ENCODE data around the gene MCL1.
"Not testable (repeated sequence)": the region's sequence is repeated elsewhere in the genome, so short reads cannot be mapped to it uniquely, and the experiment has no call there.

MCL1 gene

GRCh38 chr1:150576794-150577556 lies 2.4 kb downstream of the MCL1 start:
- peaks cover 43% of the 10 kb centered on the region for H3K4me1 ChIP-seq (ENCODE audit: control insufficient read depth, insufficient read depth, low read length)
- peak overlapping the region; percentile 100 for H3K27ac ChIP-seq (ENCODE audit: low read depth, low read length)
- H3K36me3 ChIP-seq (ENCODE audit: control insufficient read depth, insufficient read depth, low read length) = peaks cover 64% of the 10 kb centered on the region
- no peaks in the 10 kb centered on the region for H3K27me3 ChIP-seq (ENCODE audit: control insufficient read depth, insufficient read depth, low read length)
- peak overlapping the region; percentile 98 for H3K9ac ChIP-seq (ENCODE audit: low read depth, low read length)
- no peaks in the 10 kb centered on the region for H3K9me3 ChIP-seq (ENCODE audit: control insufficient read depth, insufficient read depth, low read length)
- peak overlapping the region; percentile 89 for H3K4me3 ChIP-seq (ENCODE audit: low read depth, low read length)

- H3K4me1 ChIP-seq (ENCODE audit: control insufficient read depth, insufficient read depth, low read length) = peaks cover 43% of the 10 kb centered on the region
- H3K36me3 ChIP-seq (ENCODE audit: control insufficient read depth, insufficient read depth, low read length) = peaks cover 65% of the 10 kb centered on the region
- peak overlapping the region; percentile 98 for H3K9ac ChIP-seq (ENCODE audit: low read depth, low read length)
- peak overlapping the region; percentile 2 for H3K27ac ChIP-seq (ENCODE audit: low read depth, low read length)
- H3K9me3 ChIP-seq (ENCODE audit: control insufficient read depth, insufficient read depth, low read length) = no peaks in the 10 kb centered on the region
- H3K27me3 ChIP-seq (ENCODE audit: control insufficient read depth, insufficient read depth, low read length) = no peaks in the 10 kb centered on the region
- H3K4me3 ChIP-seq (ENCODE audit: low read depth, low read length) = peak overlapping the region; percentile 89
Measured at GRCh38 chr1:150576367-150576711, 3.1 kb downstream of the MCL1 start.

GRCh38 chr1:150575518-150576366 lies 3.7 kb downstream of the MCL1 start:
- Histone ChIP-seq H3K4me3 (ENCODE audit: low read depth, low read length) (peak overlapping the region; percentile 89), H3K27ac (ENCODE audit: low read depth, low read length) (peak overlapping the region; percentile 45), H3K9me3 (ENCODE audit: control insufficient read depth, insufficient read depth, low read length) (no peaks in the 10 kb centered on the region), H3K4me1 (ENCODE audit: control insufficient read depth, insufficient read depth, low read length) (peaks cover 43% of the 10 kb centered on the region), H3K9ac (ENCODE audit: low read depth, low read length) (peak overlapping the region; percentile 98), H3K36me3 (ENCODE audit: control insufficient read depth, insufficient read depth, low read length) (peaks cover 69% of the 10 kb centered on the region), H3K27me3 (ENCODE audit: control insufficient read depth, insufficient read depth, low read length) (no peaks in the 10 kb centered on the region)

GRCh38 chr1:150575072-150575489 lies 4.3 kb downstream of the MCL1 start:
- Histone ChIP-seq H3K27me3 (ENCODE audit: control insufficient read depth, insufficient read depth, low read length) (no peaks in the 10 kb centered on the region), H3K4me3 (ENCODE audit: low read depth, low read length) (peak overlapping the region; percentile 89), H3K9me3 (ENCODE audit: control insufficient read depth, insufficient read depth, low read length) (no peaks in the 10 kb centered on the region), H3K36me3 (ENCODE audit: control insufficient read depth, insufficient read depth, low read length) (peaks cover 73% of the 10 kb centered on the region), H3K9ac (ENCODE audit: low read depth, low read length) (no peak overlapping the region), H3K27ac (ENCODE audit: low read depth, low read length) (peak overlapping the region; percentile 54), H3K4me1 (ENCODE audit: control insufficient read depth, insufficient read depth, low read length) (peaks cover 42% of the 10 kb centered on the region)

GRCh38 chr1:150574260-150575071 lies 4.9 kb downstream of the MCL1 start:
- H3K27me3 ChIP-seq (ENCODE audit: control insufficient read depth, insufficient read depth, low read length) = no peaks in the 10 kb centered on the region
- H3K9ac ChIP-seq (ENCODE audit: low read depth, low read length) = no peak overlapping the region
- H3K4me1 ChIP-seq (ENCODE audit: control insufficient read depth, insufficient read depth, low read length) = peaks cover 45% of the 10 kb centered on the region
- peak overlapping the region; percentile 89 for H3K4me3 ChIP-seq (ENCODE audit: low read depth, low read length)
- no peaks in the 10 kb centered on the region for H3K9me3 ChIP-seq (ENCODE audit: control insufficient read depth, insufficient read depth, low read length)
- H3K36me3 ChIP-seq (ENCODE audit: control insufficient read depth, insufficient read depth, low read length) = peaks cover 77% of the 10 kb centered on the region
- peak overlapping the region; percentile 54 for H3K27ac ChIP-seq (ENCODE audit: low read depth, low read length)

- not testable (repeated sequence) for H3K9ac ChIP-seq (ENCODE audit: low read depth, low read length); H3K9me3 ChIP-seq (ENCODE audit: control insufficient read depth, insufficient read depth, low read length); H3K4me3 ChIP-seq (ENCODE audit: low read depth, low read length); H3K27me3 ChIP-seq (ENCODE audit: control insufficient read depth, insufficient read depth, low read length)
- peaks cover 53% of the 10 kb centered on the region for H3K4me1 ChIP-seq (ENCODE audit: control insufficient read depth, insufficient read depth, low read length)
- H3K36me3 ChIP-seq (ENCODE audit: control insufficient read depth, insufficient read depth, low read length) = peaks cover 74% of the 10 kb centered on the region
- H3K27ac ChIP-seq (ENCODE audit: low read depth, low read length) = peak overlapping the region; percentile 38
Measured at GRCh38 chr1:150573648-150574071, 5.8 kb downstream of the MCL1 start.

GRCh38 chr1:150572918-150573647 lies 6.3 kb downstream of the MCL1 start:
- H3K9ac ChIP-seq (ENCODE audit: low read depth, low read length) = no peak overlapping the region
- no peaks in the 10 kb centered on the region for H3K27me3 ChIP-seq (ENCODE audit: control insufficient read depth, insufficient read depth, low read length)
- peaks cover 57% of the 10 kb centered on the region for H3K4me1 ChIP-seq (ENCODE audit: control insufficient read depth, insufficient read depth, low read length)
- peaks cover 68% of the 10 kb centered on the region for H3K36me3 ChIP-seq (ENCODE audit: control insufficient read depth, insufficient read depth, low read length)
- peak overlapping the region; percentile 38 for H3K27ac ChIP-seq (ENCODE audit: low read depth, low read length)
- H3K4me3 ChIP-seq (ENCODE audit: low read depth, low read length) = no peak overlapping the region
- H3K9me3 ChIP-seq (ENCODE audit: control insufficient read depth, insufficient read depth, low read length) = no peaks in the 10 kb centered on the region

GRCh38 chr1:150568594-150568966 lies 10.8 kb downstream of the MCL1 start:
- Histone ChIP-seq H3K4me1 (ENCODE audit: control insufficient read depth, insufficient read depth, low read length) (peaks cover 56% of the 10 kb centered on the region), H3K36me3 (ENCODE audit: control insufficient read depth, insufficient read depth, low read length) (peaks cover 25% of the 10 kb centered on the region), H3K27me3 (ENCODE audit: control insufficient read depth, insufficient read depth, low read length) (no peaks in the 10 kb centered on the region), H3K9ac (ENCODE audit: low read depth, low read length) (peak overlapping the region; percentile 76), H3K27ac (ENCODE audit: low read depth, low read length) (peak overlapping the region; percentile 98), H3K9me3 (ENCODE audit: control insufficient read depth, insufficient read depth, low read length) (no peaks in the 10 kb centered on the region), H3K4me3 (ENCODE audit: low read depth, low read length) (peak overlapping the region; percentile 32)

GRCh38 chr1:150567717-150568593 lies 11.5 kb downstream of the MCL1 start:
- Histone ChIP-seq H3K27ac (ENCODE audit: low read depth, low read length) (peak overlapping the region; percentile 98), H3K36me3 (ENCODE audit: control insufficient read depth, insufficient read depth, low read length) (peaks cover 18% of the 10 kb centered on the region), H3K4me3 (ENCODE audit: low read depth, low read length) (peak overlapping the region; percentile 51), H3K27me3 (ENCODE audit: control insufficient read depth, insufficient read depth, low read length) (no peaks in the 10 kb centered on the region), H3K9ac (ENCODE audit: low read depth, low read length) (peak overlapping the region; percentile 76), H3K9me3 (ENCODE audit: control insufficient read depth, insufficient read depth, low read length) (no peaks in the 10 kb centered on the region), H3K4me1 (ENCODE audit: control insufficient read depth, insufficient read depth, low read length) (peaks cover 56% of the 10 kb centered on the region)
